H1 (cell line): ENCODE data around the gene SPACA7. TPM values are rescaled to one million over a fixed set of nuclear protein-coding genes. Genes with fewer than 3 reads are reported as not detected.

ENCODE experiments used
- CTCF ChIA-PET: fragments of 300-600 bp; sonication (Branson Sonifier 250); formaldehyde crosslinking; loops from one replicate; lab custom pipeline; 2021; ENCODE audit not compliant: partially characterized antibody; lab: Charles Lee
- POLR2A ChIA-PET: fragments of 300-600 bp; sonication (Branson Sonifier 250); formaldehyde crosslinking; loops from one replicate; lab custom pipeline; 2021; ENCODE audit warnings: inconsistent platforms; ENCODE audit not compliant: partially characterized antibody; lab: Charles Lee
- DNase-seq, 2 experiments: peaks; one replicate each; pipeline versions ENCODE4 v3.0.0 to v3.0.0-alpha.2; 2010 to 2022; ENCODE audit warnings: low spot score in 2 of 2, low read depth in 1 of 2, mixed read lengths in 1 of 2
- FAIRE-seq: peaks from 2 replicates; lab custom pipeline; 2011; peaks lifted over from hg19 to GRCh38; lab: Jason Lieb, UNC
- H2AFZ ChIP-seq: 2 replicates; pipeline ENCODE4 v1.8.1; 2012; ENCODE audit warnings: low read length, inconsistent platforms
- H2AK5ac ChIP-seq: 2 replicates; pipeline ENCODE4 v1.6.1; 2013; ENCODE audit warnings: low read depth, low read length
- H2BK120ac ChIP-seq: replicated peaks from 2 replicates; pipeline ENCODE3; 2013; ENCODE audit warnings: low read depth, low read length, inconsistent platforms
- H2BK12ac ChIP-seq: 2 replicates; pipeline ENCODE4 v1.6.1; 2013; ENCODE audit warnings: low read depth, low read length
- H2BK15ac ChIP-seq: 2 replicates; pipeline ENCODE4 v1.6.1; 2013; ENCODE audit warnings: low read length
- H2BK20ac ChIP-seq: 2 replicates; pipeline ENCODE4 v1.6.1; 2013; ENCODE audit warnings: low read length
- H2BK5ac ChIP-seq: 2 replicates; pipeline ENCODE4 v1.6.1; 2013; ENCODE audit warnings: low read depth, low read length
- H3K14ac ChIP-seq: 2 replicates; pipeline ENCODE4 v1.6.1; 2013; ENCODE audit warnings: inconsistent platforms; ENCODE audit not compliant: insufficient read length
- H3K18ac ChIP-seq: 2 replicates; pipeline ENCODE4 v1.6.1; 2013; ENCODE audit warnings: low read length; ENCODE audit errors: extremely low read depth
- H3K23ac ChIP-seq: 2 replicates; pipeline ENCODE4 v1.6.1; 2013; ENCODE audit warnings: inconsistent platforms; ENCODE audit not compliant: insufficient read length
- H3K23me2 ChIP-seq: 2 replicates; pipeline ENCODE4 v1.6.1; 2013; ENCODE audit warnings: low read depth, low read length
- H3K27ac ChIP-seq: 2 replicates; pipeline ENCODE4 v1.6.1; 2011; ENCODE audit warnings: low read depth, low read length, inconsistent platforms
- H3K27me3 ChIP-seq, 4 experiments: replicated peaks in 1 of 4; 1 replicate in 1 of 4; 2 replicates in 3 of 4; pipeline versions ENCODE4 v1.6.1 to v1.8.1; 2011 to 2013; ENCODE audit warnings: low read length in 3 of 4, mild to moderate bottlenecking in 3 of 4, inconsistent platforms in 2 of 4, mixed read lengths in 2 of 4, moderate library complexity in 1 of 4; ENCODE audit not compliant: control insufficient read depth in 3 of 4, insufficient read depth in 3 of 4; ENCODE audit errors: extremely low read depth in 1 of 4
- H3K36me3 ChIP-seq, 4 experiments: 2 replicates each; pipeline versions ENCODE4 v1.6.1 to v1.8.1; 2011 to 2013; ENCODE audit warnings: mild to moderate bottlenecking in 4 of 4, low read length in 3 of 4, moderate library complexity in 2 of 4, control low read depth in 1 of 4, inconsistent platforms in 1 of 4; ENCODE audit not compliant: insufficient read depth in 4 of 4, control insufficient read depth in 2 of 4
- H3K4ac ChIP-seq: replicated peaks from 2 replicates; pipeline ENCODE3; 2013; ENCODE audit warnings: low read length, low read depth, mixed read lengths, inconsistent platforms; ENCODE audit not compliant: insufficient read length
- H3K4me1 ChIP-seq, 4 experiments: replicated peaks in 1 of 4; 1 replicate in 1 of 4; 2 replicates in 3 of 4; pipeline versions ENCODE4 v1.6.1 to v1.8.1; 2011 to 2013; ENCODE audit warnings: low read length in 3 of 4, inconsistent platforms in 2 of 4, mixed read lengths in 1 of 4; ENCODE audit not compliant: insufficient read depth in 4 of 4, control insufficient read depth in 3 of 4
- H3K4me2 ChIP-seq, 2 experiments: 2 replicates each; pipeline versions ENCODE4 v1.6.1 to v1.8.1; 2011 to 2013; ENCODE audit warnings: low read depth in 2 of 2, low read length in 2 of 2, control low read depth in 1 of 2, inconsistent platforms in 1 of 2, mild to moderate bottlenecking in 1 of 2; ENCODE audit not compliant: insufficient read depth in 1 of 2
- H3K4me3 ChIP-seq, 4 experiments: fragments of 200-600, 300-600 bp in 1 of 4; sonication (generic), shearing (Covaris generic), sonication (Bioruptor Twin) in 1 of 4; 2 replicates each; pipeline versions ENCODE4 v1.5.1 to v1.8.1; 2011 to 2016; ENCODE audit warnings: low read length in 4 of 4, low read depth in 3 of 4, control low read depth in 2 of 4, inconsistent platforms in 2 of 4, mild to moderate bottlenecking in 2 of 4, mixed read lengths in 1 of 4, moderate library complexity in 1 of 4; ENCODE audit not compliant: insufficient read depth in 2 of 4; ENCODE audit errors: extremely low read depth in 1 of 4
- H3K56ac ChIP-seq: replicated peaks from 2 replicates; pipeline ENCODE3; 2013; ENCODE audit warnings: low read depth, mild to moderate bottlenecking, mixed read lengths, low read length, inconsistent platforms; ENCODE audit not compliant: insufficient read length
- H3K79me1 ChIP-seq: 2 replicates; pipeline ENCODE4 v1.6.1; 2013; ENCODE audit warnings: low read depth, low read length, control low read depth
- H3K79me2 ChIP-seq, 2 experiments: 2 replicates each; pipeline versions ENCODE4 v1.6.1 to v1.8.1; 2012 to 2013; ENCODE audit warnings: low read length in 2 of 2, mild to moderate bottlenecking in 2 of 2, inconsistent platforms in 1 of 2; ENCODE audit not compliant: insufficient read depth in 2 of 2, control insufficient read depth in 1 of 2
- H3K9ac ChIP-seq, 4 experiments: replicated peaks in 1 of 4; 1 replicate in 1 of 4; 2 replicates in 3 of 4; pipeline versions ENCODE4 v1.6.1 to v1.8.1; 2011 to 2013; ENCODE audit warnings: low read depth in 3 of 4, low read length in 3 of 4, control low read depth in 2 of 4, mild to moderate bottlenecking in 2 of 4, moderate library complexity in 2 of 4, inconsistent platforms in 1 of 4; ENCODE audit errors: extremely low read depth in 1 of 4
- H3K9me3 ChIP-seq, 2 experiments: 2 replicates each; pipeline versions ENCODE4 v1.6.1 to v1.8.1; 2012 to 2013; ENCODE audit warnings: mild to moderate bottlenecking in 2 of 2, moderate library complexity in 2 of 2, control low read depth in 1 of 2, inconsistent platforms in 1 of 2, low read depth in 1 of 2, low read length in 1 of 2, mixed read lengths in 1 of 2; ENCODE audit not compliant: insufficient read depth in 2 of 2
- H4K20me1 ChIP-seq, 2 experiments: replicated peaks in 1 of 2; 2 replicates each; pipeline versions ENCODE3 to v1.8.1; 2011 to 2013; ENCODE audit warnings: inconsistent platforms in 2 of 2, low read length in 2 of 2, mild to moderate bottlenecking in 1 of 2; ENCODE audit not compliant: insufficient read depth in 2 of 2, control insufficient read depth in 1 of 2
- H4K5ac ChIP-seq: 2 replicates; pipeline ENCODE4 v1.6.1; 2013; ENCODE audit warnings: low read length, low read depth, mixed read lengths, inconsistent platforms; ENCODE audit not compliant: insufficient read length
- H4K8ac ChIP-seq: 2 replicates; pipeline ENCODE4 v1.8.0; 2013; ENCODE audit warnings: mild to moderate bottlenecking, moderate library complexity, low read length, inconsistent platforms; ENCODE audit not compliant: insufficient read depth; ENCODE audit errors: extremely low read depth
- H4K91ac ChIP-seq: replicated peaks from 2 replicates; pipeline ENCODE3; 2013; ENCODE audit warnings: low read length, mixed read lengths, inconsistent platforms; ENCODE audit not compliant: insufficient read length
- CEBPB ChIP-seq: IDR thresholded peaks from 2 replicates; pipeline ENCODE4 v1.6.1; 2012; ENCODE audit warnings: low read depth, low read length
- EP300 ChIP-seq, 2 experiments: IDR thresholded peaks; 1 replicate in 1 of 2; 2 replicates in 1 of 2; pipeline ENCODE4 v1.6.1; 2011 to 2012; ENCODE audit warnings: low read depth in 2 of 2, low read length in 2 of 2, mild to moderate bottlenecking in 2 of 2, borderline replicate concordance in 1 of 2, inconsistent platforms in 1 of 2, moderate library complexity in 1 of 2
- GTF2F1 ChIP-seq: IDR thresholded peaks from 2 replicates; pipeline ENCODE4 v1.6.1; 2012; ENCODE audit warnings: low read depth, low read length, improper control_type of control experiment, borderline replicate concordance
- RNF2 ChIP-seq: fragments of 200-900, 300-1000 bp; sonication (generic); IDR thresholded peaks from 2 replicates; pipeline ENCODE4 v1.7.1; 2016; ENCODE audit warnings: borderline replicate concordance, low read depth, mild to moderate bottlenecking, antibody characterized with exemption, low read length; ENCODE audit not compliant: poor library complexity, severe bottlenecking; ENCODE audit errors: missing control alignments
- RXRA ChIP-seq: IDR thresholded peaks from 2 replicates; pipeline ENCODE4 v1.6.1; 2011; ENCODE audit warnings: low read depth, mild to moderate bottlenecking, low read length, moderate library complexity; ENCODE audit not compliant: insufficient read depth
- SIX5 ChIP-seq: IDR thresholded peaks from 2 replicates; pipeline ENCODE4 v1.6.1; 2011; ENCODE audit warnings: mild to moderate bottlenecking, low read depth, low read length
- SP4 ChIP-seq: IDR thresholded peaks from 2 replicates; pipeline ENCODE4 v1.6.1; 2012; ENCODE audit warnings: low read length, inconsistent platforms
- TAF1 ChIP-seq: IDR thresholded peaks from 2 replicates; pipeline ENCODE4 v1.6.1; 2011; ENCODE audit warnings: mild to moderate bottlenecking, low read depth, low read length
- TEAD4 ChIP-seq: IDR thresholded peaks from 2 replicates; pipeline ENCODE4 v1.6.1; 2012; ENCODE audit warnings: low read depth, low read length, inconsistent platforms, mixed read lengths
- ZNF274 ChIP-seq: IDR thresholded peaks from 2 replicates; pipeline ENCODE4 v1.7.0; 2012; ENCODE audit warnings: low read length, borderline replicate concordance; ENCODE audit errors: extremely low read depth
- WGBS, 2 experiments: shearing (Covaris generic) in 1 of 2; methylation state at CpG; one replicate each; pipeline versions ENCODE4 v1.1.6 to v1.1.7; 2013 to 2015; ENCODE audit warnings: low lambda C conversion rate in 2 of 2, mixed read lengths in 2 of 2, inconsistent platforms in 1 of 2, low coverage in 1 of 2, missing lambda C conversion rate in 1 of 2; ENCODE audit not compliant: insufficient replicate concordance in 2 of 2, insufficient coverage in 1 of 2, insufficient read length in 1 of 2; ENCODE audit errors: extremely low coverage in 1 of 2, missing lambda C conversion rate in 1 of 2; 5-methylcytosine and 5-hydroxymethylcytosine counted together
- polyA plus RNA-seq, 7 experiments: library from polyadenylated mRNA; depleted of rRNA in 3 of 7; stranded (reverse) in 5 of 7; unstranded in 2 of 7; fragments of >200 nt in 5 of 7; fragments of 200-250 nt in 2 of 7; gene quantifications; 1 replicate in 5 of 7; 2 replicates in 1 of 7; 4 replicates in 1 of 7; pipeline versions ENCODE4 v1.2.1 to v1.2.3, GENCODE V29; 2011 to 2013; ENCODE audit warnings: missing spikeins in 2 of 7, mixed read lengths in 2 of 7
- total RNA-seq: library from RNA; stranded (reverse); fragmentation: NEBNext Ultra II Directional; extraction: Animal tissue kit (Norgen Biotek cat#: 25700); gene quantifications from 2 replicates; pipeline ENCODE4 v1.2.1, GENCODE V29; 2021
- TF ChIP-seq, protein P1 (sequence below): IDR thresholded peaks from 2 replicates; pipeline ENCODE4 v1.6.1; 2012; ENCODE audit warnings: inconsistent platforms

The SPACA7 gene
- total and polyA plus RNA-seq, 2 of the 8 experiments (the other 6 are each of a cell fraction or from before 2014, with no cell fraction given), result not detected

DNA sequence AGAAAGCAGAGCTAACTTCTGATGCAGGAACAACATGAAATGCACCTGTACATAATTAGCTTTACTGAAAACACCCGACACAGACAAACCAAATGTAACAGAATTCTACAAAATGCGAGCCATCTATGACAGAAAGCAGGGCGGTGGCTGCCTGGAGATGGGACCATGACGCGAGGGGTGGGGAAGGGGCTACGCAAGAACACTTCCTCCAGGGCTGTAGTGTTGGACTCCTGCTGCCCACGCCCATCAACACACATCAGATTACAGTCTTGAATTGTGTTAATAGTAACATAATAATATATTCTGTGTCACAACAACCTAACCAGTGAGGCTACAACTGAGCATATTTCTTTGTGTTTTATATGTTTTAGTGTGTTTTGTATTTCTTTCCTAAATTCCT lies 103.2 kb downstream of the SPACA7 start:
- Histone ChIP-seq H2AK5ac (no peak overlapping the region), H3K4me3 (no peak overlapping the region), H2BK15ac (no peak overlapping the region), H2BK20ac (no peak overlapping the region), H3K27me3 (no peaks in the 10 kb centered on the region), H3K79me1 (no peaks in the 10 kb centered on the region), H3K23ac (no peak overlapping the region), H4K91ac (no peak overlapping the region), H2BK5ac (no peak overlapping the region), H3K9ac (no peak overlapping the region), H3K14ac (no peak overlapping the region), H2BK120ac (no peak overlapping the region), H3K79me2 (no peaks in the 10 kb centered on the region), H3K36me3 (peaks cover 0 to 4% (median 0%) of the 10 kb centered on the region in 4 experiments; a peak in 1 of 8 replicates), H2AFZ (no peak overlapping the region), H3K4ac (no peak overlapping the region), H4K5ac (no peak overlapping the region), H4K8ac (no peak overlapping the region), H3K4me1 (no peaks in the 10 kb centered on the region), H2BK12ac (no peak overlapping the region), H3K4me2 (no peak overlapping the region), H3K23me2 (no peaks in the 10 kb centered on the region), H3K9me3 (no peaks in the 10 kb centered on the region), H3K18ac (no peak overlapping the region), H3K27ac (no peak overlapping the region), H4K20me1 (no peaks in the 10 kb centered on the region), H3K56ac (no peak overlapping the region)
- FAIRE-seq (no peak), DNase-seq (no peak)
- WGBS, 2 experiments, result 90% methylated on average over 7 of the region's 7 CpGs; no CpG with 5 or more reads in 1 of the 2 experiments
- POLR2A ChIA-PET, result no interaction called here
- TF ChIP-seq ZNF274 (no peak), RXRA (no peak), EP300 (IDR thresholded peaks at IDR 0.05; ENCODE audit: borderline replicate concordance in 1 of 2, low read depth in 2 of 2, low read length in 2 of 2) (no peak), CEBPB (no peak), TEAD4 (no peak), TAF1 (no peak), GTF2F1 (no peak), SIX5 (no peak), SP4 (no peak), RNF2 (no peak)
- TF ChIP-seq, protein P1, sequence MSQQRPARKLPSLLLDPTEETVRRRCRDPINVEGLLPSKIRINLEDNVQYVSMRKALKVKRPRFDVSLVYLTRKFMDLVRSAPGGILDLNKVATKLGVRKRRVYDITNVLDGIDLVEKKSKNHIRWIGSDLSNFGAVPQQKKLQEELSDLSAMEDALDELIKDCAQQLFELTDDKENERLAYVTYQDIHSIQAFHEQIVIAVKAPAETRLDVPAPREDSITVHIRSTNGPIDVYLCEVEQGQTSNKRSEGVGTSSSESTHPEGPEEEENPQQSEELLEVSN, result no peak
- CTCF ChIA-PET, result no interaction called here
